ENCODE data around the gene PFKL. TPM values are rescaled to one million over a fixed set of nuclear protein-coding genes. Genes with fewer than 3 reads are reported as not detected.

The PFKL gene
- total and polyA plus RNA-seq, 2 experiments from 2014 or later = 199 to 239 TPM

DNA sequence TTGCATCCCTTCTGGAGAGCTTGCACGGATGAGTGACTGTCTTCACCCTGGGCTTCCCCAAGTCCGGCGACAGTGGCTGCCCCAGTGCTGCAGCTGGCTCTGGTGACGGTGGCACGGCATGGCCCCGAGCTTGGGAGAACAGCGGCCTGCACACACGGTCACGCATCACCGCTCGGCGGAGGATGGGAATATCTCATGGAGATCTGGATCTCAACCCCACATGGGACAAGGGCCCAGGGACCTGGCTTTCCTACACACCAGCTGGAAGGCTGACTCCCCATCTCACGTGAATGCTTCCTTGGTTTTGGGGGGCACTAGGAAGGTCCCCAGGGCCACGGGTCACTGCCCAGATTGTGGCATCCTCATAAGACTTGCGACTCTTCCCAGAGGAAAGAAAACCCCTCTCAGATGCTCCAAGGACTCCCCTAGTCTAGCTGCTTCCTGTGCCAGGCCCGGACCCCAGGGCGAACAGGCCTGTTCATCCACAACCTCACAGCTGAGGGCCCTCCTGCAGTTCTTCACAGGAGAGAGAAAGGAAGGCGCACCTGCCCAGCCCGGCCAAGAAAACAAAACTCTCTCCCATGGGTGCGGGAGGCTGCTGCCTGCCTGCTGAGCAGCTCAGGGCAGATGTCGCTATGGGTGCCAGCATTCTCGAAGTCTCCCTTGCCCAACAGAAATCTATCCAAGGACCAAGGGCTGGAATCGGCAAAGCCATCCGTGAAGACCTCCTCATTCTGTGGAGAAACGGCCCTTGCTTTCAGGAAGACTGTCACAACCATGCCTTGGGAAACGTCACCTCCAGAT lies 29.4 kb downstream of the PFKL start:
- no peak overlapping the region for H3K4me3 ChIP-seq
- no peaks in the 10 kb centered on the region for H3K27me3 ChIP-seq (replicated peaks; ENCODE audit: insufficient read depth)
- 64 to 68% methylated on average over 26 of the region's 26 CpGs for WGBS, 2 experiments (ENCODE audit: low coverage in 1 of 2, low lambda C conversion rate in 2 of 2, missing lambda C conversion rate in 2 of 2)
- no peaks in the 10 kb centered on the region for H3K4me1 ChIP-seq (ENCODE audit: insufficient read depth)
- no peaks in the 10 kb centered on the region for H3K79me2 ChIP-seq (ENCODE audit: insufficient read depth)
- H3F3A ChIP-seq (ENCODE audit: insufficient read depth) = no peaks in the 10 kb centered on the region
- H3K9me2 ChIP-seq (ENCODE audit: insufficient read depth) = no peaks in the 10 kb centered on the region
- no peaks in the 10 kb centered on the region for H3K36me3 ChIP-seq (ENCODE audit: low read depth)
- H2AFZ ChIP-seq = no peak overlapping the region
- DNase-seq = peak; percentile 22
- no peak overlapping the region for H3K9ac ChIP-seq
- H3K9me3 ChIP-seq (ENCODE audit: low read depth) = no peaks in the 10 kb centered on the region
- H4K20me1 ChIP-seq (ENCODE audit: insufficient read depth) = no peaks in the 10 kb centered on the region
- no peak overlapping the region for H3K27ac ChIP-seq
- in situ Hi-C loops (cut with MboI) = no loop called here
- TF ChIP-seq EZH2 (IDR thresholded peaks at IDR 0.05; ENCODE audit: insufficient read depth, poor library complexity, severe bottlenecking) (no peak), EZH2phosphoT487 (IDR thresholded peaks at IDR 0.05; ENCODE audit: insufficient read depth, low read depth) (no peak)
- H3K4me2 ChIP-seq (ENCODE audit: unreplicated experiment) = no peak overlapping the region

GRCh38 chr21:44329971-44330681 lies 30.3 kb downstream of the PFKL start:
- Histone ChIP-seq H3K4me1 (ENCODE audit: insufficient read depth) (no peaks in the 10 kb centered on the region), H2AFZ (no peak overlapping the region), H3K79me2 (ENCODE audit: insufficient read depth) (no peaks in the 10 kb centered on the region), H4K20me1 (ENCODE audit: insufficient read depth) (no peaks in the 10 kb centered on the region), H3K9me3 (ENCODE audit: low read depth) (no peaks in the 10 kb centered on the region), H3F3A (ENCODE audit: insufficient read depth) (no peaks in the 10 kb centered on the region), H3K9ac (no peak overlapping the region), H3K27ac (no peak overlapping the region), H3K4me2 (ENCODE audit: unreplicated experiment) (no peak overlapping the region), H3K36me3 (ENCODE audit: low read depth) (no peaks in the 10 kb centered on the region), H3K27me3 (replicated peaks; ENCODE audit: insufficient read depth) (no peaks in the 10 kb centered on the region), H3K9me2 (ENCODE audit: insufficient read depth) (no peaks in the 10 kb centered on the region), H3K4me3 (no peak overlapping the region)
- WGBS, 2 experiments (ENCODE audit: low coverage in 1 of 2, low lambda C conversion rate in 2 of 2, missing lambda C conversion rate in 2 of 2) = 89 to 91% methylated on average over 32 to 43 of the region's 44 CpGs
- TF ChIP-seq EZH2phosphoT487 (IDR thresholded peaks at IDR 0.05; ENCODE audit: insufficient read depth, low read depth) = no peak
- TF ChIP-seq EZH2 (IDR thresholded peaks at IDR 0.05; ENCODE audit: insufficient read depth, poor library complexity, severe bottlenecking) = no peak
- in situ Hi-C loops (cut with MboI) = no loop called here
- DNase-seq = no peak

GRCh38 chr21:44330698-44331097 lies 30.8 kb downstream of the PFKL start:
- no peaks in the 10 kb centered on the region for H3K9me2 ChIP-seq (ENCODE audit: insufficient read depth)
- no peaks in the 10 kb centered on the region for H3K4me1 ChIP-seq (ENCODE audit: insufficient read depth)
- 85 to 90% methylated on average over 18 of the region's 18 CpGs for WGBS, 2 experiments (ENCODE audit: low coverage in 1 of 2, low lambda C conversion rate in 2 of 2, missing lambda C conversion rate in 2 of 2)
- no peak overlapping the region for H3K4me2 ChIP-seq (ENCODE audit: unreplicated experiment)
- TF ChIP-seq EZH2 (IDR thresholded peaks at IDR 0.05; ENCODE audit: insufficient read depth, poor library complexity, severe bottlenecking) (no peak), EZH2phosphoT487 (IDR thresholded peaks at IDR 0.05; ENCODE audit: insufficient read depth, low read depth) (no peak)
- no peak for DNase-seq
- no peak overlapping the region for H2AFZ ChIP-seq
- no peak overlapping the region for H3K9ac ChIP-seq
- no peak overlapping the region for H3K27ac ChIP-seq
- no peaks in the 10 kb centered on the region for H4K20me1 ChIP-seq (ENCODE audit: insufficient read depth)
- H3K36me3 ChIP-seq (ENCODE audit: low read depth) = no peaks in the 10 kb centered on the region
- no peaks in the 10 kb centered on the region for H3K27me3 ChIP-seq (replicated peaks; ENCODE audit: insufficient read depth)
- no peak overlapping the region for H3K4me3 ChIP-seq
- H3F3A ChIP-seq (ENCODE audit: insufficient read depth) = no peaks in the 10 kb centered on the region
- no peaks in the 10 kb centered on the region for H3K79me2 ChIP-seq (ENCODE audit: insufficient read depth)
- no peaks in the 10 kb centered on the region for H3K9me3 ChIP-seq (ENCODE audit: low read depth)
- in situ Hi-C loops (cut with MboI) = no loop called here

DNA sequence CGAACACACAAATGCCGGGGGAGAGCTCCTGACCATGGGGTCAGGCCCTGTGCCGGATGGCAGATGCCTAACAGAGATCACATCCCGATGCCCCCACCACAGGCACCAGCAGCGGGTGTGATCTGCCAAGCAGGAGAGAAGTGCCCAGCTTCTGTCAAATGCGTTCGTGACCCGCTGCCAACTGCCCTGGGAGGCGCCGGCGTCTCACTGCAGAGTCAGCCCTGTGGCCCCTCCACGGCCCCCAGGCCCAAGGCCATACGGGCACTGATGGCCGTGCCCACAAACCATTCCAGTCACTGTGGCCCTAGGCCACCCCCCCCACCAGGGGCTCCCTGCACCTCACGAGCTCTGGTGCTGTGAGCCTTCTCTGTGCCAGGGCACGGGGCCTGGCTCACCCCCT lies 31.4 kb downstream of the PFKL start:
- Histone ChIP-seq H3F3A (ENCODE audit: insufficient read depth) (no peaks in the 10 kb centered on the region), H3K4me1 (ENCODE audit: insufficient read depth) (no peaks in the 10 kb centered on the region), H2AFZ (no peak overlapping the region), H3K4me3 (no peak overlapping the region), H3K36me3 (ENCODE audit: low read depth) (no peaks in the 10 kb centered on the region), H3K4me2 (ENCODE audit: unreplicated experiment) (no peak overlapping the region), H3K9ac (no peak overlapping the region), H3K27ac (no peak overlapping the region), H3K79me2 (ENCODE audit: insufficient read depth) (no peaks in the 10 kb centered on the region), H4K20me1 (ENCODE audit: insufficient read depth) (no peaks in the 10 kb centered on the region), H3K9me3 (ENCODE audit: low read depth) (no peaks in the 10 kb centered on the region), H3K27me3 (replicated peaks; ENCODE audit: insufficient read depth) (no peaks in the 10 kb centered on the region), H3K9me2 (ENCODE audit: insufficient read depth) (no peaks in the 10 kb centered on the region)
- WGBS, 2 experiments (ENCODE audit: low coverage in 1 of 2, low lambda C conversion rate in 2 of 2, missing lambda C conversion rate in 2 of 2) = 90 to 93% methylated on average over 16 of the region's 16 CpGs
- DNase-seq = no peak
- no peak for TF ChIP-seq EZH2phosphoT487 (IDR thresholded peaks at IDR 0.05; ENCODE audit: insufficient read depth, low read depth)
- no peak for TF ChIP-seq EZH2 (IDR thresholded peaks at IDR 0.05; ENCODE audit: insufficient read depth, poor library complexity, severe bottlenecking)
- in situ Hi-C loops (cut with MboI) = no loop called here
